ENCODE data around the gene PEX19. TPM values are rescaled to one million over a fixed set of nuclear protein-coding genes. Genes with fewer than 3 reads are reported as not detected.
A peak's percentile ranks its signal among the peaks of the same experiment; 100 is the strongest.
"Not testable (repeated sequence)": the region's sequence is repeated elsewhere in the genome, so short reads cannot be mapped to it uniquely, and the experiment has no call there.

Gene PEX19
- total and polyA plus RNA-seq, 2 donors (not counting 1 experiment from before 2014, with no cell fraction given), result 72.8 to 77.4 TPM

- H2AFZ ChIP-seq (ENCODE audit: low read length), result no peak overlapping the region
- H3K27ac ChIP-seq (ENCODE audit: insufficient read depth, low read length), result no peak overlapping the region
- H3K4me1 ChIP-seq (ENCODE audit: control insufficient read depth, extremely low read depth, insufficient read depth, low read length), result no peaks in the 10 kb centered on the region
- no peak overlapping the region for H3K9ac ChIP-seq (ENCODE audit: insufficient read depth, low read length)
- no peaks in the 10 kb centered on the region for H4K20me1 ChIP-seq (ENCODE audit: control insufficient read depth, extremely low read depth, insufficient read depth, low read length)
- no peak overlapping the region for H3K4me2 ChIP-seq (ENCODE audit: extremely low read depth, insufficient read depth, low read length)
- DNase-seq (ENCODE audit: low read depth in 2 of 2), result peak; percentile 62 to 75
- H3K9me3 ChIP-seq (ENCODE audit: control insufficient read depth, insufficient read depth, low read depth, low read length), result no peaks in the 10 kb centered on the region
- TF ChIP-seq, protein P1, sequence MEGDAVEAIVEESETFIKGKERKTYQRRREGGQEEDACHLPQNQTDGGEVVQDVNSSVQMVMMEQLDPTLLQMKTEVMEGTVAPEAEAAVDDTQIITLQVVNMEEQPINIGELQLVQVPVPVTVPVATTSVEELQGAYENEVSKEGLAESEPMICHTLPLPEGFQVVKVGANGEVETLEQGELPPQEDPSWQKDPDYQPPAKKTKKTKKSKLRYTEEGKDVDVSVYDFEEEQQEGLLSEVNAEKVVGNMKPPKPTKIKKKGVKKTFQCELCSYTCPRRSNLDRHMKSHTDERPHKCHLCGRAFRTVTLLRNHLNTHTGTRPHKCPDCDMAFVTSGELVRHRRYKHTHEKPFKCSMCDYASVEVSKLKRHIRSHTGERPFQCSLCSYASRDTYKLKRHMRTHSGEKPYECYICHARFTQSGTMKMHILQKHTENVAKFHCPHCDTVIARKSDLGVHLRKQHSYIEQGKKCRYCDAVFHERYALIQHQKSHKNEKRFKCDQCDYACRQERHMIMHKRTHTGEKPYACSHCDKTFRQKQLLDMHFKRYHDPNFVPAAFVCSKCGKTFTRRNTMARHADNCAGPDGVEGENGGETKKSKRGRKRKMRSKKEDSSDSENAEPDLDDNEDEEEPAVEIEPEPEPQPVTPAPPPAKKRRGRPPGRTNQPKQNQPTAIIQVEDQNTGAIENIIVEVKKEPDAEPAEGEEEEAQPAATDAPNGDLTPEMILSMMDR (conservative IDR thresholded peaks at IDR 0.05 in 1 of 2, IDR thresholded peaks at IDR 0.05 in 1 of 2; ENCODE audit: low read depth in 1 of 2, low read length in 2 of 2), result peak; percentile 76 to 85
- no peak for TF ChIP-seq EZH2 (IDR thresholded peaks at IDR 0.05; ENCODE audit: low read length, missing control alignments)
- H3K4me3 ChIP-seq (replicated peaks in 1 of 4; ENCODE audit: control extremely low read depth in 1 of 4, insufficient read depth in 1 of 4, low read depth in 3 of 4, low read length in 4 of 4), result no peak overlapping the region
- H3K36me3 ChIP-seq (ENCODE audit: control insufficient read depth, insufficient read depth, low read length), result peaks cover 32% of the 10 kb centered on the region
- no peaks in the 10 kb centered on the region for H3K27me3 ChIP-seq (ENCODE audit: control insufficient read depth, insufficient read depth, low read length)
- no peaks in the 10 kb centered on the region for H3K79me2 ChIP-seq (ENCODE audit: control insufficient read depth, insufficient read depth, low read length)
Measured at GRCh38 chr1:160291248-160292220, 6.6 kb upstream of the PEX19 start.

DNA sequence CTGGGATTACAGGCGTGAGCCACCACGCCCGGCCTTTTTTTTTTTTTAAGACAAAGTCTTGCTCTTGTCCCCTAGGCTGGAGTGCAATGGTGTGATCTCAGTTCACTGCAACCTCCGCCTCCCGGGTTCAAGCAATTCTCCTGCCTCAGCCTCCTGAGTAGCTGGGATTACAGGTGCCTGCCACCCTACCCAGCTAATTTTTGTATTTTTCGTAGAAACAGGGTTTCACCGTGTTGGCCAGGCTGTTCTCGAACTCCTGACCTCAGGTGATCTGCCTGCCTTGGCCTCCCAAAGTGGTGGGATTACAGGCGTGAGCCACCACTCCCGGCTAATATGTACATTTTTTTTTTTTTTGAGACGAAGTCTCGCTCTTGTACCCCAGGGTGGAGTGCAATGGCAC is 2.8 kb upstream of the PEX19 start:
- H3K27ac ChIP-seq (ENCODE audit: insufficient read depth, low read length); H3K4me2 ChIP-seq (ENCODE audit: extremely low read depth, insufficient read depth, low read length); H3K9me3 ChIP-seq (ENCODE audit: control insufficient read depth, insufficient read depth, low read depth, low read length); H4K20me1 ChIP-seq (ENCODE audit: control insufficient read depth, extremely low read depth, insufficient read depth, low read length); H3K4me3 ChIP-seq (replicated peaks in 1 of 4; ENCODE audit: control extremely low read depth in 1 of 4, insufficient read depth in 1 of 4, low read depth in 3 of 4, low read length in 4 of 4); H3K4me1 ChIP-seq (ENCODE audit: control insufficient read depth, extremely low read depth, insufficient read depth, low read length); H2AFZ ChIP-seq (ENCODE audit: low read length); DNase-seq (ENCODE audit: low read depth in 2 of 2); H3K27me3 ChIP-seq (ENCODE audit: control insufficient read depth, insufficient read depth, low read length); H3K9ac ChIP-seq (ENCODE audit: insufficient read depth, low read length): not testable (repeated sequence)
- H3K36me3 ChIP-seq (ENCODE audit: control insufficient read depth, insufficient read depth, low read length), result peaks cover 16% of the 10 kb centered on the region
- peaks cover 15% of the 10 kb centered on the region for H3K79me2 ChIP-seq (ENCODE audit: control insufficient read depth, insufficient read depth, low read length)

DNA sequence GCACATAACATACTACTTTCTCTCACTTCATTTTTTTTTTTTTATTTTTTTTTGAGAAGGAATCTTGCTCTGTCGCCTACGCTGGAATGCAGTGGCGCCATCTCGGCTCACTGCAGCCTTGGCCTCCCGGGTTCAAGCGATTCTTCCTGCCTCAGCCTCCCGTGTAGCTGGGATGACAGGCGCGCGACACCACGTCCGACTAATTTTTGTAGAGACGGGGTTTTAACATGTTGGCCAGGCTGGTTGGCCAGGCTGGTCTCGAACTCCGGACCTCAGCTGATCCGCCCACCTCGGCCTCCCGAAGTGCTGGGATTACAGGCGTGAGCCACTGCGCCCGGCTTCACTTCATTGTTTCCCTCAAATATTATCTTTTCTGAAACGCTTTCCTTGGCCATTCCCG is 573 bp upstream of the PEX19 start:
- peaks cover 17% of the 10 kb centered on the region for H3K79me2 ChIP-seq (ENCODE audit: control insufficient read depth, insufficient read depth, low read length)
- no peaks in the 10 kb centered on the region for H4K20me1 ChIP-seq (ENCODE audit: control insufficient read depth, extremely low read depth, insufficient read depth, low read length)
- H3K4me1 ChIP-seq (ENCODE audit: control insufficient read depth, extremely low read depth, insufficient read depth, low read length), result peaks cover 9% of the 10 kb centered on the region
- H3K27me3 ChIP-seq (ENCODE audit: control insufficient read depth, insufficient read depth, low read length), result no peaks in the 10 kb centered on the region
- H3K9ac ChIP-seq (ENCODE audit: insufficient read depth, low read length), result no peak overlapping the region
- H3K4me2 ChIP-seq (ENCODE audit: extremely low read depth, insufficient read depth, low read length), result peak overlapping the region; percentile 26
- H3K27ac ChIP-seq (ENCODE audit: insufficient read depth, low read length), result no peak overlapping the region
- peak overlapping the region in 3 of 4 experiments; percentile 81 to 97 (median 97) for H3K4me3 ChIP-seq (replicated peaks in 1 of 4; ENCODE audit: control extremely low read depth in 1 of 4, insufficient read depth in 1 of 4, low read depth in 3 of 4, low read length in 4 of 4)
- peaks cover 13% of the 10 kb centered on the region for H3K36me3 ChIP-seq (ENCODE audit: control insufficient read depth, insufficient read depth, low read length)
- TF ChIP-seq EZH2 (IDR thresholded peaks at IDR 0.05; ENCODE audit: low read length, missing control alignments), result no peak
- TF ChIP-seq, protein P1 (conservative IDR thresholded peaks at IDR 0.05 in 1 of 2, IDR thresholded peaks at IDR 0.05 in 1 of 2; ENCODE audit: low read depth in 1 of 2, low read length in 2 of 2), result no peak
- H2AFZ ChIP-seq (ENCODE audit: low read length), result no peak overlapping the region
- no peak for DNase-seq (ENCODE audit: low read depth in 2 of 2)
- H3K9me3 ChIP-seq (ENCODE audit: control insufficient read depth, insufficient read depth, low read depth, low read length), result no peaks in the 10 kb centered on the region
